CD4-positive, alpha-beta memory T cell (primary cell): ENCODE data around the gene NTHL1. TPM values are rescaled to one million over a fixed set of nuclear protein-coding genes. Genes with fewer than 3 reads are reported as not detected.
"Not testable (repeated sequence)": the region's sequence is repeated elsewhere in the genome, so short reads cannot be mapped to it uniquely, and the experiment has no call there.

Experiments used
- CTCF ChIA-PET: fragments of 350-600 bp; sonication (Branson Sonifier 250); formaldehyde crosslinking; loops from one replicate; lab custom pipeline; 2021; ENCODE audit warnings: inconsistent platforms; ENCODE audit not compliant: partially characterized antibody; lab: Charles Lee
- POLR2A ChIA-PET: fragments of 350-600 bp; sonication (Branson Sonifier 250); formaldehyde crosslinking; loops from one replicate; lab custom pipeline; 2021; ENCODE audit not compliant: partially characterized antibody; lab: Charles Lee
- DNase-seq, 5 donors: peaks; one replicate each; pipeline versions ENCODE4 v3.0.0 to v3.0.0-alpha.2; 2020 to 2022; ENCODE audit warnings: mixed read lengths in 1 of 5
- H3K27ac ChIP-seq: one replicate; pipeline ENCODE4 v1.7.0; 2013; ENCODE audit warnings: low read depth, low read length
- H3K27me3 ChIP-seq: 2 replicates; pipeline ENCODE4 v1.7.0; 2013; ENCODE audit warnings: mild to moderate bottlenecking, low read length, moderate library complexity; ENCODE audit not compliant: insufficient read depth
- H3K36me3 ChIP-seq: 2 replicates; pipeline ENCODE4 v1.7.0; 2013; ENCODE audit warnings: mild to moderate bottlenecking, low read length, moderate library complexity; ENCODE audit not compliant: insufficient read depth
- H3K4me1 ChIP-seq: 2 replicates; pipeline ENCODE4 v1.7.0; 2013; ENCODE audit warnings: mild to moderate bottlenecking, low read length, moderate library complexity; ENCODE audit not compliant: insufficient read depth
- H3K4me3 ChIP-seq, 2 donors: one replicate each; pipeline ENCODE4 v1.7.0; 2013; ENCODE audit warnings: low read length in 2 of 2, mild to moderate bottlenecking in 1 of 2
- H3K9me3 ChIP-seq, 2 donors: one replicate each; pipeline ENCODE4 v1.7.0; 2013; ENCODE audit warnings: low read length in 2 of 2, control low read depth in 1 of 2; ENCODE audit not compliant: control insufficient read depth in 1 of 2
- H3K27ac Mint-ChIP-seq, 7 donors: one replicate each; pipeline ENCODE4 v1.8.0; 2020 to 2021; ENCODE audit warnings: mixed read lengths in 7 of 7, mild to moderate bottlenecking in 6 of 7, inconsistent platforms in 3 of 7, moderate library complexity in 3 of 7
- H3K27me3 Mint-ChIP-seq, 2 donors: one replicate each; pipeline ENCODE4 v1.8.0; 2020 to 2021; ENCODE audit warnings: mixed read lengths in 2 of 2
- H3K36me3 Mint-ChIP-seq, 2 donors: one replicate each; pipeline ENCODE4 v1.8.0; 2020 to 2021; ENCODE audit warnings: mixed read lengths in 2 of 2, inconsistent platforms in 1 of 2, mild to moderate bottlenecking in 1 of 2
- H3K4me1 Mint-ChIP-seq, 4 donors: one replicate each; pipeline ENCODE4 v1.8.0; 2020 to 2021; ENCODE audit warnings: mixed read lengths in 4 of 4, mild to moderate bottlenecking in 1 of 4
- H3K4me3 Mint-ChIP-seq, 8 donors: one replicate each; pipeline ENCODE4 v1.8.0; 2020 to 2021; ENCODE audit warnings: mixed read lengths in 8 of 8, mild to moderate bottlenecking in 7 of 8, moderate library complexity in 6 of 8, inconsistent platforms in 3 of 8
- H3K9me3 Mint-ChIP-seq, 8 donors: one replicate each; pipeline ENCODE4 v1.8.0; 2020 to 2021; ENCODE audit warnings: mixed read lengths in 8 of 8, mild to moderate bottlenecking in 5 of 8, inconsistent platforms in 3 of 8, moderate library complexity in 1 of 8
- intact Hi-C: fragments of 100-400 bp; cut with micrococcal nuclease; formaldehyde crosslinking; loops from one replicate; pipeline ENCODE4 v1.15.1; 2023
- polyA plus RNA-seq, 2 donors: library from polyadenylated mRNA; unstranded; fragments of 300-500 nt; fragmentation: Illumina TruSeq; gene quantifications; one replicate each; pipeline ENCODE4 v1.2.3, GENCODE V29; 2021
- total RNA-seq, 2 experiments: library from RNA; stranded (reverse); gene quantifications; one replicate each; pipeline ENCODE4 v1.2.3, GENCODE V29; 2021

The NTHL1 gene
- total and polyA plus RNA-seq, 4 experiments from 2014 or later, result 9.3 to 20.1 (median 12.7) TPM

DNA sequence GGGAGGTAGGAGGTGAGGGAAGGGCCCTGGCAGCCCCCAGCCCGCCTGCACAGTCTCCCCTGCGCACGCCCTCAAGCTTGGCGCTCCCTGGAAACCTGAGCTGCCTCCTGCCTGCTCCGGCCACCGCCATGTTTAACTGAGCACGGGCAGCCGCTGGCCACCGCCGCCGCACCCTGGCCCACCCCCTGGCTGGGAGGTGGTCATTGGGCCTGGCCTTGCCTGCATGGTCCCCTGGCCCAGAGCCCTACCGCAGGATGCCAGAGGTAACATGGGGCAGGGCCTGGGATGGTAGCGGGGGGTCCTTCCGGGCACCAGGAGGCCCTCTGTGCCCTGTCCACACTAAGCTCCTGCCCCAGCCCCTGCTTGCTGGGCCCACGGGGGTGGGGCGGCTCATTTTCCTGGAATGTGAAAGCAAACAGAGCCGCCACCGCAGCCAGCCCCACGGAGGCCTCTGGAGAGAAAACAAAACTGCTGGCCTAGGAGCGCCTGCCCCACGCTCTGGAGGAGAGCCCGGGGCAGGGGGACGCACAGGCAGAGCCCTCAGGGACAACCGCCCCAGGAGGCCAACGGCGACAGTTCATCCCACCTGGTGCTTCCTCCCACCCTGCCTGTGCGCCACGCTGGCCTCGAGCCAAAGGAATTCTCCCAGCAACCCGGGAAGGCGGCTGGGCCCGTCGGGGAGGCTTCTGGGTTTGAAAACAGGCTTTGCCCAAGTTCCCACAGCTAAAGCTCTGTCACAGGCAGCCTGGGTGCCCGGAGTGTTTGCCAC lies 12.0 kb downstream of the NTHL1 start:
- no peaks in the 10 kb centered on the region for H3K9me3 ChIP-seq
- intact Hi-C loops, result no loop called here
- no peak overlapping the region for H3K27ac Mint-ChIP-seq
- no peaks in the 10 kb centered on the region for H3K4me1 Mint-ChIP-seq
- no peaks in the 10 kb centered on the region for H3K27me3 ChIP-seq
- H3K27ac ChIP-seq, result no peak overlapping the region
- DNase-seq, result no peak
- H3K27me3 Mint-ChIP-seq, result no peaks in the 10 kb centered on the region
- POLR2A ChIA-PET, result interaction anchor here (0.7 kb wide), 1 partner anchor 12 kb away, joined by 3 read pairs; the partner anchor contains the start of genes NTHL1 and TSC2
- H3K36me3 Mint-ChIP-seq, result no peaks in the 10 kb centered on the region
- H3K4me3 Mint-ChIP-seq, result no peak overlapping the region
- no peak overlapping the region for H3K4me3 ChIP-seq
- CTCF ChIA-PET, result interaction anchor here (1.8 kb wide), 1 partner anchor 105 kb away, joined by 4 read pairs; no protein-coding TSS in a partner anchor
- H3K36me3 ChIP-seq, result no peaks in the 10 kb centered on the region
- no peaks in the 10 kb centered on the region for H3K9me3 Mint-ChIP-seq
- no peaks in the 10 kb centered on the region for H3K4me1 ChIP-seq

DNA sequence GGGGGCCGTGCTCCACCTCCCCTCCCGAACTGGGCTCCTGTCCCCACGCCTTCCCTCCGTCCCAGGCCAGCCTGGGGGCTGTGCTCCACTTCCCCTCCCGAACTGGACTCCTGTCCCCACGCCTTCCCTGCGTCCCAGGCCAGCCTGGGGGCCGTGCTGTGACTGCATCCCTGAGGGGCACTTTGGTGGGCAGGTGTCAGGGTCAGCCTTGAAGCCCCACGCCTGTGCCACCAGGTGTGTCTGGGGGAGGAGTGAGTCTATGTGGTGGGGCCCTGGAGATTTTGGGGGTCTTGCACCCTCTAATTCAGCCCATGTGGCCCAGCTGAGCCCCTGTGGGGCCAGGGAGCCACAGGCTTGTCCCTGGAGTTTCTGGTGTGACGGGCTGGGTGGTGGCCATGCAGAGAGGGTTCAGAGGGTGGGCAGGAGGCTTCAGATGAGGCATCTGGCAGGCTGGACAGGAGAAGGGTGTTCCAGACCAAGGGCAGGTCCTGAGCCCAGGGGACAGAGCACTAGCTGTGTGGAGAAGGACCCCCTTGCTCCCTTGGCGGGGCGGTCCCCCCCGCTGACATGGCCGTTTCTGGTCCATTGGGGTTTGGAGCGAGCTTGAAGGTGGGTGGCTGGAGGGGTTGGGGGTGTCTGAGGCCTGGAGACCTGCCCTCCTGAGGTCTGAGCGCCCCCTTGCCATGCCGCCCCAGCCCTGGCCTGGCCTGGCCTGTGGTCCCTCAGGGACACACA lies 12.8 kb downstream of the NTHL1 start:
- CTCF ChIA-PET, result interaction anchor here (1.8 kb wide), 1 partner anchor 106 kb away, joined by 4 read pairs; no protein-coding TSS in a partner anchor
- Mint-ChIP-seq H3K27me3 (no peaks in the 10 kb centered on the region), H3K27ac (no peak overlapping the region), H3K4me3 (no peak overlapping the region), H3K9me3 (no peaks in the 10 kb centered on the region), H3K36me3 (no peaks in the 10 kb centered on the region), H3K4me1 (no peaks in the 10 kb centered on the region)
- H3K4me1 ChIP-seq, result no peaks in the 10 kb centered on the region
- H3K4me3 ChIP-seq, result no peak overlapping the region
- H3K27me3 ChIP-seq, result no peaks in the 10 kb centered on the region
- POLR2A ChIA-PET, result interaction anchor here (0.7 kb wide), 1 partner anchor 13 kb away, joined by 3 read pairs; the partner anchor contains the start of genes NTHL1 and TSC2
- no peak for DNase-seq
- no peaks in the 10 kb centered on the region for H3K36me3 ChIP-seq
- intact Hi-C loops, result no loop called here
- H3K9me3 ChIP-seq, result no peaks in the 10 kb centered on the region
- H3K27ac ChIP-seq, result no peak overlapping the region

DNA sequence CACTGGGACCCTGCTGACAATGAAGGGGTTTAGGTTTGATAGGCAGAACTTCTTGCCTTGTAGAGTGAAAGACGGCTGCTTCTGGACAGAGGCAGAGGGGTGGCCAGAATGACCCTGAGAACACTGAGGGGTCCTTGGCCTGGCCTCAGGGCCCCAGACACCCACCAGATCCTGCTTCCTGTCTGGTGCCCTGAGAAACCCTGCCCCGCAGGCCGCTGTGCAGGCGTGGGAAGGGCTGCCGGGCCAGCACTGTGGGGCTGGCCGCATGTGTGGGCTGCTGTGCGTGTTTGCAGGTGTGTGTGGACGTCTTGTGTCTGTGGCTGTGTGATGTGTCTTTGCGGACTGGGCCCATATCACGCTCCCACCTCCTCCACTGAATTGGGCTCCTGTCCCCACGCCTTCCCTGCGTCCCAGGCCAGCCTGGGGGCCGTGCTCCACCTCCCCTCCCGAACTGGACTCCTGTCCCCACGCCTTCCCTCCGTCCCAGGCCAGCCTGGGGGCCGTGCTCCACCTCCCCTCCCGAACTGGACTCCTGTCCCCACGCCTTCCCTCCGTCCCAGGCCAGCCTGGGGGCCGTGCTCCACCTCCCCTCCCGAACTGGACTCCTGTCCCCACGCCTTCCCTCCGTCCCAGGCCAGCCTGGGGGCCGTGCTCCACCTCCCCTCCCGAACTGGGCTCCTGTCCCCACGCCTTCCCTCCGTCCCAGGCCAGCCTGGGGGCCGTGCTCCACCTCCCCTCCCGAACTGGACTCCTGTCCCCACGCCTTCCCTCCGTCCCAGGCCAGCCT lies 13.5 kb downstream of the NTHL1 start:
- DNase-seq, H3K27ac ChIP-seq, H3K4me3 ChIP-seq, H3K4me3 Mint-ChIP-seq, H3K36me3 Mint-ChIP-seq, intact Hi-C loops, H3K9me3 ChIP-seq, H3K27me3 Mint-ChIP-seq, H3K9me3 Mint-ChIP-seq, H3K36me3 ChIP-seq, POLR2A ChIA-PET, H3K27ac Mint-ChIP-seq, H3K4me1 Mint-ChIP-seq, H3K27me3 ChIP-seq, H3K4me1 ChIP-seq: not testable (repeated sequence)
- CTCF ChIA-PET, result interaction anchor here (1.8 kb wide), 1 partner anchor 106 kb away, joined by 4 read pairs; no protein-coding TSS in a partner anchor

- Histone ChIP-seq H3K9me3 (no peaks in the 10 kb centered on the region), H3K4me3 (no peak overlapping the region), H3K27me3 (no peaks in the 10 kb centered on the region), H3K36me3 (no peaks in the 10 kb centered on the region), H3K4me1 (no peaks in the 10 kb centered on the region), H3K27ac (no peak overlapping the region)
- Mint-ChIP-seq H3K36me3 (no peaks in the 10 kb centered on the region), H3K27ac (no peak overlapping the region), H3K27me3 (no peaks in the 10 kb centered on the region), H3K4me1 (no peaks in the 10 kb centered on the region), H3K4me3 (no peak overlapping the region), H3K9me3 (no peaks in the 10 kb centered on the region)
- CTCF ChIA-PET, result interaction anchor here (1.8 kb wide), 1 partner anchor 107 kb away, joined by 10 read pairs; no protein-coding TSS in a partner anchor
- DNase-seq, result no peak
- POLR2A ChIA-PET, result no interaction called here
- intact Hi-C loops, result no loop called here
These were observed 14.4 kb downstream of the NTHL1 start for GRCh38 chr16:2033057-2033908.

GRCh38 chr16:2032285-2033056 lies 15.2 kb downstream of the NTHL1 start:
- no peaks in the 10 kb centered on the region for H3K36me3 Mint-ChIP-seq
- Histone ChIP-seq H3K27me3 (no peaks in the 10 kb centered on the region), H3K4me3 (no peak overlapping the region), H3K27ac (no peak overlapping the region), H3K9me3 (no peaks in the 10 kb centered on the region), H3K4me1 (peaks cover 4% of the 10 kb centered on the region), H3K36me3 (no peaks in the 10 kb centered on the region)
- no peaks in the 10 kb centered on the region for H3K27me3 Mint-ChIP-seq
- CTCF ChIA-PET, result interaction anchor here (1.8 kb wide), 1 partner anchor 108 kb away, joined by 10 read pairs; no protein-coding TSS in a partner anchor
- POLR2A ChIA-PET, result no interaction called here
- intact Hi-C loops, result no loop called here
- no peak overlapping the region for H3K4me3 Mint-ChIP-seq
- H3K9me3 Mint-ChIP-seq, result no peaks in the 10 kb centered on the region
- peaks cover 1 to 4% (median 3%) of the 10 kb centered on the region in 4 donors for H3K4me1 Mint-ChIP-seq
- H3K27ac Mint-ChIP-seq, result peak overlapping the region in 1 of 7 donors; percentile 52
- peak in 1 of 5 donors; percentile 26 for DNase-seq

DNA sequence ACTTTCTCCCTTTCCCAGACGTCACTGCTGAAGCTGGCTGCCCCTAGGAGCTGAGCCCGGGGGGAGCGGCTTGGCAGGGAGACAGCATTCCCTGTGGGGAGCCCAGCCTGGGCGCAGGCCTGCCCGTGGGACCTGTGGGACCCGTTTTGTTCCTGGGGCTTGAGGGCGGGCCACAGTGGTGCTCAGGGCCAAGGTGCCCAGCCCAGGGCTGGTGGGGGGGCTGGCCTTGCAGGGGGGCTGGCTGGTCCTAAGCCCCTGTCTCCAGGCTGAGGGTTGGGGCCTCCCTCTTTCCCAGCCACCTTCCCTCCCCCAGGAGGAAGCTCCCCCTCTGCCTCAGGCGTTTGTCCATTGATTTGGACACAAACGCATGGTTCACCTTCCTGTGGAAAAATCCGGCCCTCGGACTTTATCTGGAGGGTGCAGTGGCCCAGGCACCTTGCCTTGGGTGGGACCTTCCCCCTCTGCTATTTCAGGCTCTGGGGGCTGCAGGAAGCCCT lies 16.5 kb downstream of the NTHL1 start:
- Histone ChIP-seq H3K4me3 (no peak overlapping the region), H3K27ac (no peak overlapping the region), H3K27me3 (no peaks in the 10 kb centered on the region), H3K36me3 (no peaks in the 10 kb centered on the region), H3K4me1 (peaks cover 10% of the 10 kb centered on the region), H3K9me3 (no peaks in the 10 kb centered on the region)
- DNase-seq, result no peak
- H3K36me3 Mint-ChIP-seq, result no peaks in the 10 kb centered on the region
- no peaks in the 10 kb centered on the region for H3K9me3 Mint-ChIP-seq
- H3K27ac Mint-ChIP-seq, result no peak overlapping the region
- intact Hi-C loops, result no loop called here
- H3K4me1 Mint-ChIP-seq, result peaks cover 3 to 6% (median 5%) of the 10 kb centered on the region in 4 donors
- ChIA-PET CTCF (interaction anchor here (1.8 kb wide), 1 partner anchor 110 kb away, joined by 10 read pairs; no protein-coding TSS in a partner anchor), POLR2A (no interaction called here)
- H3K27me3 Mint-ChIP-seq, result no peaks in the 10 kb centered on the region
- no peak overlapping the region for H3K4me3 Mint-ChIP-seq
